ENCODE results near the gene SYT14.
"Not testable (repeated sequence)": the region's sequence is repeated elsewhere in the genome, so short reads cannot be mapped to it uniquely, and the experiment has no call there.

SYT14 gene

DNA sequence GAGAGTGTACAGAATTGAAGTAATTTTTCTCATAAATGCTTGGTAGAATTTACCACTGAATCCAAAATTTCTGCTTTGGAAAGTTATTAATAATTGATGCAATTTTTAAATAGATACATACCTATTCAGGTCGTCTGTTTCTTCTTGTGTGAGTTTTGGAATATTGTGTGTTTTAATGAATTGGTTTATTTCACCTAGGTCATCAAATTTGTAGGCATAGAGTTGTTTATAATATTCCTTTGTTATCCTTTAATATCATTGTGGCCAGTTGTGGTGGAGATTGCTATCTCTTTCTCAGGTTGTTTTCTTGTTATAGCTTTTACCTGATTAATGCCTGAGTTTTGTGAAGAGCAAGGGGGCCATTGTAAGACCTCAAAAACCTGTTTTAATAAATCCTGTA lies 93.5 kb downstream of the SYT14 start:
- no peak for DNase-seq

DNA sequence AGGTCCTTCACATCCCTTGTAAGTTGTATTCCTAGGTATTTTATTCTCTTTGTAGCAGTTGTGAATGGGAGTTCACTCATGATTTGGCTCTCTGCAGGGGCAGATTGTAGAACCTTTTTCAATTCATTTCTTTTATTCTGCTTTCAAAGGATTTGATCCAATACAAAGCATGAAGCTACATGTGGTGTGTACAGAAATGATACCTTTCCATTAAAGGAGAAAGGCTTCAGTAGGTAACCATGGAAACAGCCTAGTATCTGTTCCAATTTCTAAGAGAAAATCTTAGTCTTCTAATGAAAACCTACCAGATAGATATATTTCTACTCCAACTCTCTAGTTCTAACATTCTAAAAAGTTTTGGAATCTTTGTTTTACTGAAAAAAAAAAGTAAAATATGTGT lies 105.0 kb downstream of the SYT14 start:
- DNase-seq, result no peak

DNA sequence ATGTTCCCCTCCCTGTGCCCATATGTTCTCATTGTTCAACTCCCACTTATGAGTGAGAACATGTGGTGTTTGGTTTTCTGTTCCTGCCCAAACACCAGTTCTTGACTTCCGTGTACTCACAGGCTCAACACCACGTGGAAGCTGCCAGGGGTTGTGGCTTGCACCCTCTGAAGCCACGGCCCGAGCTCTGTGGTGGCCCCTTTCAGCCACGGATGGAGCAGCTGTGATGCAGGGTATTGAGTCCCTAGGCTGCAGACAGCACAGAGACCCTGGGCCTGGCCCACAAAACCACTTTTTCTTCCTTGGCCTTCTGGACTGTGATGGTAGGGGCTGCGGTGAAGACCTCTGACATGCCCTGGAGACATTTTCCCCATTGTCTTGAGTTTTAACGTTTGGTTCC lies 111.6 kb downstream of the SYT14 start:
- no peak for DNase-seq

DNA sequence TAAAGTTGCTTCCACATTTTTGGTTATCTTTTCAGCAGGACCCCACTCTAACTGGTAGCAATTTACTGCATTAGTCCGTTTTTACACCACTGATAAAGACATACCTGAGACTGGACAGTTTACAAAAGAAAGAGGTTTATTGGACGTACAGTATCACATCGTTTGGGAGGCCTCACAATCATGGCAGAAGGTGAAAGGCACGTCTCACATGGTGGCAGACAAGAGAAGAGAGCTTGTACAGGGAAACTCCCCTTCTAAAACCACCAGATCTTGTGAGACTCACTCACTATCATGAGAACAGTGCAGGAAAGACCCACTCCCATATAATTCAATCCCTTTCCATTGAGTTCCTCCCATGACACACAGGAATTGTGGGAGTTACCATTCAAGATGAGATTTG lies 112.5 kb downstream of the SYT14 start:
- not testable (repeated sequence) for DNase-seq

DNA sequence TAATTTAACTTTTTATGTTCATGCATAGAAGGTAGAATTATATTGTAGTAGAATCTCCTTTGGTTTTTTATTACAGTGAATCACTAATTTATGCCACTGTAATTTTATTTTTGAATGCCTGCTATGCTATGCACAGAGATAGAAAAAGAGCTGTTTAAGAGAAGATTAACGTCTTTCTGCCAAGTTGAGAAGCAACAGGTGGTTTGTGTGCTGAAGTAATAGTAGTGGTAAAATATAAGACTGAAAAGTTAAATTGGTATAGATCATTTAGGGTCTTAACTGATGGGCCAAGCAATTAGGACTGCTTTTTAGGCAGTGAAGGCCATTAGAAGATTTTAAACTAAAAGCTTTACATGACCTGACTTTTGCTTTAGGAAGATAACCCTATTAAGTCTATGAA lies 115.1 kb downstream of the SYT14 start:
- no peak for DNase-seq

DNA sequence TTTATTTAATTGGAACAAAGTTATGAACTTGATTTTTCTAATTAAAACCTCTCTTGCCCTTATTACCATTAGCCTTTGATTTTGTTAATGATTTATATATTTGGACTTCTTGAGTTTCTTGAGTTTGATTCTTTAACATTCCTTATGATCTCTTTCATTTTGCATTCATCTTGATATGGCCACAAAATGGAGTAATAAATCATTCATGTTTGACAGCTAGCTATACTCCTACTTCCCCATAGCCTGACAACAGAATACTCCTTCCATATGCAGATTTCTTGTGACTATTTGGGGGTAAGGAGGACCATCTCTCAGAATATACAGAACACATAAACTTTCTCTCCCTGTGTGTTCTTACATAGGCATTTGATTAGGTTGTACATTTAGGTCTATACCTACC lies 119.6 kb downstream of the SYT14 start:
- DNase-seq, result no peak

DNA sequence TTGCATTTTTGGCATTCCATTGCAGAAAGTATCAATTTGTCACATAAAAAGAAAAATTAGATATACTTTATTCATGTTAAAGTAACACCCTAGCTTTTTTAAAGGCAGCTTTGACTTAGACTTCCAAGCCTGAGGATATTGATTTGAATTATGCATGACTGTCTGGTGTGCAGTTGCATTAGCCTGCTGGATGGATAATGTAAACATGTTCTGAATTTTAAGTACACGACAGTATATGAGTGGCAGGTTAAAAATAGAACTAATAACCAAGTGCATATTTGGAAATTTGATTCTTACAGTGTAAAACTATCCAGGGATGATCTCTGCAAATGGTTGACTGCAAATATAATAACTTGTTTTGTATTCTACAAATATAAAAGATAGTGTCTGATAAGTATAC lies 124.0 kb downstream of the SYT14 start:
- DNase-seq, result no peak

DNA sequence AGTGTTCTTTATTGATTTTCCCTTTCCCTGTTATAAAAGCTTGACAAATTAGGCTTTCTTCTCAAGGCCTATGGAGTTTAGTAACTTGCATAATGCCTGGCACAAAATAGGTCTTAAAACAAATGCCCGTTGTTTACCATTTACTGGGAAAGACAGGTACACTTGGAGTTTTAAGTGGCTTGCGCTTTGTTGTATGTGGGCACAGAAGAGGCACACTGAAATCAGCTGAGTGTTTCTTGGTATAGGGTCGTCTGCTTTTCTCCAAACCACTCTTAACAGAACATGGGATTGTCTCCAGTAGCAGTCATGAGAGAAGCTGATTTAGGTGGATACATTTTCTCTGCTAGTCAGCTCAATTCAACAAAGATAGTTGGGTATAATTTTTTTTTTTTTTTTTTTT lies 132.5 kb downstream of the SYT14 start:
- DNase-seq, result no peak

DNA sequence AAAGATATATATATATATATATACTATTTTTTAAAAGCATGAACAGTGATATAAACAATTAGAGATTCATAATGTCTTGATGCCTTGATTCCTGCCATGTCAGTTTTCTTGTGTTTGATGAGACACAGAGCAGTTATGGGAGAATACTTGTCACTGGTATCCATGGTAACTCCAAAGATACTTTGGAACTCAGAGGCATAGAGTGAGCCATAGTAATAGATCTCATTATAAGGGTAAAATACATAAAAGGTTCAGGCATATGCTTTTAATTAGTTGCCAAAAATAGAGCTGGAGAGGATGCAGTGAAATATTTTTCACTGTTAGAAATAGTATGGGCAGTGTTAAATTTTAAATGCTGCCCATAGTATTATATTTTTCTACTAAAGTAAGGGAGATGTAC lies 134.1 kb downstream of the SYT14 start:
- DNase-seq, result no peak

DNA sequence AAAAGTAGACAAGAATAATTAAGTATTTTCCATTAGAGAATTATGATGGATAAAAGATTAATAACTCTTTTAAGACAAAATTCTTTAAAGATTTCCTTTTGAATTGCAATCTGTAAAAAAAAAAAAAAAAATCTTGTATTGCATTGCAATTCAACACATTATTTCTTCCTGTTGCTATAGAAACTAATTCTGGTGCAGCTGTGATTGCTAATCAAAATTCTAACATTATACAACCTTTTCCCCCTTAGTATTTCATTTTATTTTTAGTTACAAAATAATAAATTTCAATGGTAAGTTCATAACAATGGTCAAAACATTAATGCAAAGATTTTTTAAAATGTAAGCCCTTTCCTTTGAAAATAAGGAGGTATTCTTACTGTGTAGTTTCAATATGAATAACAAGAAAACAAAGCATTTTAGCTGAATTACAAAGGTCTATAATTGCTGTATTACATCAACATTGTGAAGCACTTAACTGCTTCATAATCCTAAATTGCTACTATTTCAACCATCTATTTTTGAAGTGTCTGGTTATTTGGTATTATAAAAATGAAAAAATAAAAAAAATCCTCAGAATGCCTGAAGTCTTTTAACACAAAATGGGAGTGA lies 135.0 kb downstream of the SYT14 start:
- DNase-seq, result no peak

DNA sequence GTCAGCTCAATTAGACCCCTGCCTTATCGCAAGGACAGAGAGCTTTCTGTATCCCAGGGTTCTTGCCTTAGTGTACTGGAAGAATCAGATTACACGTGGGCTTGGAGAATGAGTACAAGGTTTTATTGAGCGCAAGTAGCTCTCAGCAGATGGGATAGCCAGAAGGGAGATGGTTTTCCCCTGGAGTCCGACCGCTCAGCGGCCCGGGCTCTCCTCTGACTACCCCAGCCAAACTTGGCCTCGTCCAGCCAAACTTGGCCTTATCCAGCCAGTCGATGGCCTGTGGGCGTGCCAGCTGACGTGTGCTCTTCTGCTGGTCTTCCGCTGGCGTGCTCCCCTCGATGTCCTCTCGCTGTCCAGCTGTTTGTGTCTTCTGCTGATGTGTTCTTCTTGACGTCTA lies 136.9 kb downstream of the SYT14 start:
- DNase-seq, result no peak

DNA sequence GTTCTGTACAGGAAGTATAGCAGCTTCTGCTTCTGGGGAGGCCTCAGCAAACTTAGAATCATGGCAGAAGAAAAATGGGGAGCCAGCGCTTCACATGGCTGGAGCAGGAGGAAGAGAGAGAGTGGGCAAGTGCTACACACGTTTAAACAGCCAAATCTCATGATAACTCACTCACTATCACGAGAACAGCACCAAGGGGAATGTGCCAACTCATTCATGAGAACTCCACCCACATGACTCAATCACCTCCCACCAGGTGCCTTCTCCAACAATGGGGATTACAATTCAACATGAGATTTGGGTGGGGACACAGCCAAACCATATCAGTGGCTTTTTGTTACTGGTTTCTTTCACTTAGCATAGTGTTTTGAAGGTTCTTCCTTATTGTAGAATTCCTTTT lies 138.6 kb downstream of the SYT14 start:
- DNase-seq, result no peak

DNA sequence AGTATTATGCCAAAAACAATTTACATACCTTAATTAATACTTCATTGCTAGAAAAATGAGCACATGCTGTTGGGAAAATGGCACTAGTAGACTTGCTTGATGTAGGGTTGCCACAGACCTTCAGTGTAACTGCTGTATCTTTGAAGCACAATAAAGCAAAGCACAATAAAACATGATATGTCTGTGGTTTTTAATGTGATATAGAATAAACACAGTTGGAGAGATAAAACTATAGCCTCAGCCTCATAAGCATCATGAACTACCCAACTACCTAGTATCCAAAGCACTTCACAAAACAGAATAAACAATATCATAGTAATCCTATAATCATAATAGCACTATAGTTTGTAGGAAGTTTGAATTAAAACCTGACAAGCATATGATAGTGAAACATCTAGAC lies 143.5 kb downstream of the SYT14 start:
- DNase-seq, result no peak

DNA sequence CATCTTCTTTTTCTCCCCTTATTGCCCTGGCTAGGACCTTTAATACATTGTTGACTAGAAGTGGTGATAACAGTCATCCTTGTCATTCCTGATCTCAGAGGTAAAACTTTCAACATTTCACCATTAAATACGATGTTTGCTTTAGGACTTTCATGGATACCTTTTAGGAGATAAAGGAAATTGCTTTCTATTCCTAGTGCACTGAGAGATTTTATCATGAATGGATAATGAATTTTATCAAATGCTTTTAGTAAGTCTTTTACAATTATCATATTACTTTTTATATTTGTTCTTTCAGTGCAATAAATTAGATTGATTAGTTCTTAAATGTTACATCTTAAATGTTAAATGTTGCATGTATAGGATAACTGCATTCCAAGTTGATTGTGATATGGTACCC lies 147.3 kb downstream of the SYT14 start:
- DNase-seq, result no peak

DNA sequence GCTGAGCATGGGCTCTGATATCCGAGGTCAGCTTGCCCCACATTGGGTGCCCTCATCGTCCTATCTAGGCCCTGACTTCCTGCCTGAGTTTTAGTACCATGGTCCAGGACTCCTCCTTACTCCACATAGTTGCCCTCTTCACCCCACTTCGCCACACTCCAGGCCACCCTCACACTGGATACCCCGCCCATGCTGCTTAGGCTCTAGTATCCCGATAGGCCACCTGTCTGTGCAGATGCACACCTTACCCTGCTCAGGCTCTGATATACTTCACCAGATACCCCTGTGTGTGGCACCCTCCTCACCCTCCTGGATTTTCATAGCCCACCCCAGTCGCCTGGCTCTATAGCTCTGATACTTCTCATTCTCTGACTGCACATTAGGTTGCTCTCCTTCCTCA lies 149.0 kb downstream of the SYT14 start:
- no peak for DNase-seq

DNA sequence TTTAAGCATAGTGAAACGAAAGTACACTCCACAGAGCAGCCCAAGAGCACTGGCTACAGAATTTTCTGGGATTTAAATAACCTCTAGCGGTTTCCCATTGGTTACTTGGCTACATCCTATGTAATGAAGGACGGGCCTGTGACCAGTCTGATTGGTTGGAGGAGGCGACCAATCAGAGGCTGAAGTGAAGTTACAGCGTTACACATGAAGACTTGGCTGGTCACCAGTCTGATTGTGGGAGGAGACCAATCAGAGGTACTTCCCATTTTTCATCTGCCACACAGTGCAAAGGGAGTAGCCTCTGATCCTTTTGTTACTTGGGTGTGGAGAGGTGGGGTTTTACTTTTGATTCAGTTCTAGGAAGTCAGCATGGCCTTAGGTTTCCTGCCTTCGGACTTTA lies 151.8 kb downstream of the SYT14 start:
- DNase-seq, result no peak

DNA sequence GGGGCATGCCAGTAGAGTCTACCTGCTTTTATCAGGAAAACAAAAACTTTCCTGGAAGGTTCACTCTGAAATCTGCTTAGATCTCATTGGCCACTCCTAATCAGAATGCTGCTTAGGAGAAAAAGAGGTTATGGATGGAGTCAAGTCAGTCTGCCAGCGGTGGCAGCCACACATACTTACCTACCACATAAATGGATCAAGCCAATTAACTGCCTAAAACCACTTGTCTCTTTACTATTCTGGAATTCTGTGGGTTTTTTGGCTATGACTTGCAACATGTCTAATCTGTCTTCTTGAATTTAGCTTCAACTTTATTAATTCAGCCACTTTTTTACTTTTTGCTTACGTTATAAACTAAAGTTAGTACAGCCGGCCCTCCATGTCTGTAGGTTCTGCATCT lies 154.3 kb downstream of the SYT14 start:
- DNase-seq, result no peak

DNA sequence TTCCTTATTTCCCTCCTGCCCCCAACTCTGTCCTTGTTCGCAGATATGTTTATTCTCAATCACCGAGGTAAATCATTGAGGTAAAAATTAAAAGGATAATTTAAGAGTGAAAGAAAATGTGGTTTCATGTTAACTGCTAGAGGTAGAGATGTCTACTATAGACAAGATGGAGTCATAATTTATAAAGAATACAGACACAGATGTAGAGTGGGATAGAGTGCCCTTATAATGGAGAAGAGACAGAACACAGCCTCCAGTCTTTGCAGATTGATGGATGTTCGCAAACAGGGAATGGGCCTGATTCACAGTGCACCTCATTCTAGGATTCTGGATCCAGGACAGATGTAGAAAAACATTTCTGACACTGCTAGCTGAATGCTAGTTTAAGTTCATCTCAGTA lies 155.4 kb downstream of the SYT14 start:
- DNase-seq, result no peak

DNA sequence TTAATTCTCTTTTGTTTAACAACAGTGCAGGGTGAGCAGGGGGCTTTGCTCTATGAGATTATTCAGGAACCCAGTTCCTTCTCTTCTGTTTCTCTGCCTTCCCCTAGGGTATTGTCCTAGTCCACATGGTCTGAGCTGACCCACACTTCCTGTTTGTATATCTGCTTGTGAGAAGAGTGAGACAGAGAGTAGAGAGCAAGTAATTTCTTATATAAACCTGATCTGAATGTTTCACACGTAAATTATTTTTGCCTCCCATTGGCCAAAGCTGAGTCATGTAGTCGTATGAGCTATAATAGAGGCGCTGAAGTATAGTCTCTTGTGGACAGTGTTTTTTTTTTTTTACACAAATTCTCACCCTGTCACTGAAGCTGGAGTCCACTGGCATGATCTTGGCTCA lies 160.3 kb downstream of the SYT14 start:
- no peak for DNase-seq

DNA sequence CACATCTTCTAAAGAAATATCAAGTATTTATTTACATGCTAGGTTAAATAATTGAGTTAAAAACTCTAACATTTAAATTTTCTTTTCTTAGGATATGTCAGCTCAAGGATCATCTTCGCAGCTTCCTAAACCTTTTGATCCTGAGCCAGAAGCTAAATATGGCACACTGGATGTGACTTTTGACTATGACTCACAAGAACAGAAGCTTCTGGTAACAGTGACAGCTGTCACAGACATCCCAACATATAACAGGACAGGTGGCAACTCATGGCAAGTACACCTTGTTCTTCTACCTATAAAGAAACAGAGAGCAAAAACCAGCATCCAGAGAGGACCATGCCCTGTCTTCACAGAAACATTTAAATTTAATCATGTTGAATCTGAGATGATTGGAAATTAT lies 161.9 kb downstream of the SYT14 start:
- DNase-seq, result no peak

DNA sequence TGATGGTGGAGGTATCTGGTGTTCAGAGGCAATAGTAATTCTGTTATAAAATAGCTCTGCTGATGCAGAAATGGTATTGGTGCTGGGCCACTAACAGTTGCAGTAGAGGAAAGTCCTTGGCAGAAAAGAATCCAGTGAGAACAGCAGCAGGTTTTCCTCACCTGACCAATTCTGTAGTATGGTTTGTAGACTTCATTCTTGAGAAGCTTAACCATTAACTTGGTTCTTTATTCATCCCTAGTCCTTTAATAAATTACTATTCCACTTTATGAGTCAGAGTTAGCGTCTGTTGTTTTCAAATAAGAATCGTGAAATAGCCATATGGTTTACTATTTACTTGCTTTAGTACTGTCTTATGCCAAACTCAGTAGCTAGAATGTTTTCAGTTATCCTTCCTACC lies 166.1 kb downstream of the SYT14 start:
- DNase-seq, result no peak

DNA sequence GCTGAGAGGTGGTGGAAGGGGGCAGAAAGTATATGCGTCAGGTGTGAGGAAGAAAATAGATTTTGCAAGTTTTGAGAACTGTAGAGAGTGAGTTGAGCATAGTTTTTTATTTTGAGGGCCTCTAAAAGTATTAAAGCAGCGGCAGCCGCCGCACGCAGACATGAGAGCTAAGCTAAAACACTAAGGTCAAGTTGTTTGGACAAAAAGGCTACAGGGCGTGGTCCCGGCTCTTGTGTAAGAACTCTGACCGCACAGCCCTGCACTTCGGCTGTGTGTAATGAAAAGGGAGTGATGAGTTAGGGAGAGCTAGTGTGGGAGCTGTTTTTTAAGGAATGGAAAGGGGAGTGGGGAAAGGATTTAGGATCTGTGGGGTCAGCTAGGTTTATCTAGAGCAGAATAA lies 174.9 kb downstream of the SYT14 start:
- not testable (repeated sequence) for DNase-seq

DNA sequence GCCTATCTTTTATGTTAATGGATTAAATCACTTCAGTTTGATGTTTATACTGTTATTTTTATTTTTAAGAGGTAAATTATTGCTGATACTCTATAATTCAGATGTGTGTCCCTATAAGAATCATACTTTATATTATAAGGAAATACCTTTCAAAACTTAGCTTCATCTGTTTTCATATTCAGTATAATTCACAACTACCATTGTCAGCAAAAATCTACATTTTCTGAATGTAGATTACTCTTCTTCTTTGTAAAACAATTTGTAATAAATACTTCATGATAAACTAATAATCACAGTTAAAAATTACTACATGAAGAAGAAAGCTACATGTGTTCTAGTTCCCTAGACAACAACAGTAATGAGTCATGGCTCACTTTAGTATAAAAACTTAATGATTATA lies 179.2 kb downstream of the SYT14 start:
- DNase-seq, result no peak

DNA sequence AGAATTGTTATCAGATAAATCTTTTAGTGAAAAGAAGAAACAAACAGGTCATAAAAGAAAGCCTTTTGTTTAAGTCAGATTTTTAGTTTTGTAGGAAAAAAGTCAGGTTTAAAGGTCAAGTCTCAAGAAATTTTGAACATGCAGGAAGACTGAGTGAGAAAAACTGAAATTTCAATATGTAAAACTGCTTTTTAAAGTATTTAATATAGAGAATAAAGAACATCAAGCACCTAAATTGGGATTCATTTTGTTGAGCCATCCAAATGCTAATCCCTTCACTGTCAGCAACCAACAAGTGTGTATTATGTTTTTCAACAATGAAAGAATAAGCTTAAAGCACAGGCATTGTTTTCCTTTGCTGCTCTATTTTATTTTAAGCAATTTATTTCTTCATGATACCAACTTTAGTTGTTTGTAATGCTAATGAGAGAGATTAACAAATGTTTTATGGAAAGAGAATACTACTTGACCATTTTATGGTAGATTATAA lies 179.7 kb downstream of the SYT14 start:
- DNase-seq, result no peak

DNA sequence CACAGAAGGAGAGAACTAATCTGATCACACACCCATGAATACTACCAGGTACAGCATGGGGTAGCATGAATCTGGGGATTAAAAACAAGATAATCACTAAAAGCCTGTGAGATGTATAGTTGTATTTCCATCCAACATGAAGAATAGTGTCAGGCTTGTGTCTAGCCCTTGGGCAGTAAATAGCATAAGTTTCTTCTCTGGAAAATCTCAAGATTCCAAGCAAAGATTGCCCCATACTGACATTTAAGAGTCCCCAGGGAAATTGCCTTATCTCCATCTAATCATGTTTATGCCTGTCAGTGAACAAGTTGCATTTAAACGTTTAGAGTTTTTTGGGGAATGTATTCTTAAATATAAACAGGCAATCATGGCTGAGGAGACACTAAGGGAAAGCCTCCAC lies 185.4 kb downstream of the SYT14 start:
- DNase-seq, result no peak
